Caco-2 (cell line): ENCODE data around the gene VIPR2. TPM values are rescaled to one million over a fixed set of nuclear protein-coding genes. Genes with fewer than 3 reads are reported as not detected.

Source experiments
- BruUV-seq: library from RNA; stranded (reverse); fragments of 400-500 nt; replicated peaks from 2 replicates; lab custom pipeline; 2021; lab: Mats Ljungman, UMichigan
- CTCF ChIA-PET: fragments of 300-600 bp; sonication (Branson Sonifier 250); formaldehyde crosslinking; loops from one replicate; lab custom pipeline; 2022; ENCODE audit warnings: antibody characterized with exemption; lab: Charles Lee
- POLR2A ChIA-PET: fragments of 300-600 bp; sonication (Branson Sonifier 250); formaldehyde crosslinking; loops from one replicate; lab custom pipeline; 2022; ENCODE audit warnings: antibody characterized with exemption; lab: Charles Lee
- DNase-seq, 2 experiments: peaks; one replicate each; pipeline versions ENCODE4 v3.0.0 to v3.0.0-alpha.2; 2020 to 2022
- H3K27me3 ChIP-seq: replicated peaks from 2 replicates; pipeline ENCODE4 v1.6.0; 2011; ENCODE audit warnings: low read length; ENCODE audit not compliant: control insufficient read depth, insufficient read depth
- H3K36me3 ChIP-seq: 2 replicates; pipeline ENCODE4 v1.5.1; 2011; ENCODE audit warnings: low read length; ENCODE audit not compliant: control insufficient read depth, insufficient read depth
- H3K4me1 ChIP-seq: fragments of 250-450 bp; sonication (Bioruptor Pico); 2 replicates; pipeline ENCODE4 v1.5.1; 2020; ENCODE audit warnings: mild to moderate bottlenecking
- H3K4me3 ChIP-seq: 2 replicates; pipeline ENCODE4 v1.5.1; 2011; ENCODE audit warnings: low read depth, mild to moderate bottlenecking, control low read depth, low read length
- H3K9me3 ChIP-seq: fragments of 250-450 bp; sonication (Bioruptor Pico); 2 replicates; pipeline ENCODE4 v1.5.1; 2020; ENCODE audit warnings: mild to moderate bottlenecking, moderate library complexity
- H3K27ac Mint-ChIP-seq: one replicate; pipeline ENCODE4 v1.8.0; 2022; ENCODE audit warnings: mixed read lengths; ENCODE audit not compliant: unreplicated experiment
- H3K27me3 Mint-ChIP-seq: one replicate; pipeline ENCODE4 v1.8.0; 2022; ENCODE audit warnings: mixed read lengths; ENCODE audit not compliant: insufficient read depth, unreplicated experiment
- H3K36me3 Mint-ChIP-seq: one replicate; pipeline ENCODE4 v1.8.0; 2022; ENCODE audit warnings: mild to moderate bottlenecking, mixed read lengths; ENCODE audit not compliant: insufficient read depth, unreplicated experiment
- H3K4me1 Mint-ChIP-seq: one replicate; pipeline ENCODE4 v1.8.0; 2022; ENCODE audit warnings: low read depth, mixed read lengths; ENCODE audit not compliant: unreplicated experiment
- H3K4me3 Mint-ChIP-seq: one replicate; pipeline ENCODE4 v1.8.0; 2022; ENCODE audit warnings: mild to moderate bottlenecking, moderate library complexity, mixed read lengths; ENCODE audit not compliant: unreplicated experiment
- H3K9me3 Mint-ChIP-seq: one replicate; pipeline ENCODE4 v1.8.0; 2022; ENCODE audit warnings: mixed read lengths; ENCODE audit not compliant: unreplicated experiment
- CTCF ChIP-seq, 2 experiments: fragments of 200-600 bp in 1 of 2; IDR thresholded peaks; 1 replicate in 1 of 2; 2 replicates in 1 of 2; pipeline versions ENCODE4 v1.5.1 to v1.8.0; 2011 to 2022; ENCODE audit warnings: antibody characterized with exemption in 1 of 2, control low read depth in 1 of 2, inconsistent platforms in 1 of 2, low read depth in 1 of 2, low read length in 1 of 2, mild to moderate bottlenecking in 1 of 2, moderate library complexity in 1 of 2; ENCODE audit not compliant: insufficient read depth in 1 of 2, severe bottlenecking in 1 of 2, unreplicated experiment in 1 of 2
- intact Hi-C: fragments of 100-400 bp; cut with micrococcal nuclease; formaldehyde crosslinking; loops from one replicate; pipeline ENCODE4 v1.10.0; 2022; ENCODE audit not compliant: unreplicated experiment
- total RNA-seq: library from RNA; stranded (reverse); gene quantifications from 2 replicates; pipeline ENCODE4 v1.2.3, GENCODE V29; 2022

VIPR2 gene
- total RNA-seq, 1 experiment from 2014 or later: not detected

GRCh38 chr7:159146084-159146858 lies 1.6 kb upstream of the VIPR2 start:
- intact Hi-C loops: no loop called here
- CTCF ChIA-PET: no interaction called here
- Mint-ChIP-seq H3K27me3 (peaks cover under 1% of the 10 kb centered on the region), H3K36me3 (no peaks in the 10 kb centered on the region), H3K27ac (no peak overlapping the region), H3K4me3 (no peak overlapping the region), H3K9me3 (no peaks in the 10 kb centered on the region), H3K4me1 (no peaks in the 10 kb centered on the region)
- Histone ChIP-seq H3K4me3 (no peak overlapping the region), H3K27me3 (no peaks in the 10 kb centered on the region), H3K9me3 (peaks cover 4% of the 10 kb centered on the region), H3K36me3 (no peaks in the 10 kb centered on the region), H3K4me1 (no peaks in the 10 kb centered on the region)
- no peak for TF ChIP-seq CTCF (IDR thresholded peaks at IDR 0.05; ENCODE audit: insufficient read depth in 1 of 2, low read depth in 1 of 2, low read length in 1 of 2, severe bottlenecking in 1 of 2, unreplicated experiment in 1 of 2)
- no peak for DNase-seq
- POLR2A ChIA-PET: no interaction called here
- BruUV-seq: no TSS peak

- H3K9me3 ChIP-seq: peaks cover 4% of the 10 kb centered on the region
- H3K36me3 ChIP-seq: no peaks in the 10 kb centered on the region
- no peaks in the 10 kb centered on the region for H3K4me1 ChIP-seq
- Mint-ChIP-seq H3K36me3 (no peaks in the 10 kb centered on the region), H3K4me3 (no peak overlapping the region), H3K27me3 (no peaks in the 10 kb centered on the region), H3K27ac (no peak overlapping the region), H3K9me3 (no peaks in the 10 kb centered on the region), H3K4me1 (no peaks in the 10 kb centered on the region)
- H3K4me3 ChIP-seq: no peak overlapping the region
- BruUV-seq: no TSS peak
- no peak for DNase-seq
- POLR2A ChIA-PET: no interaction called here
- no peak for TF ChIP-seq CTCF (IDR thresholded peaks at IDR 0.05; ENCODE audit: insufficient read depth in 1 of 2, low read depth in 1 of 2, low read length in 1 of 2, severe bottlenecking in 1 of 2, unreplicated experiment in 1 of 2)
- intact Hi-C loops: no loop called here
- CTCF ChIA-PET: no interaction called here
- no peaks in the 10 kb centered on the region for H3K27me3 ChIP-seq
These were observed 806 bp upstream of the VIPR2 start for GRCh38 chr7:159145490-159145855.

GRCh38 chr7:159143780-159144757 lies 598 bp downstream of the VIPR2 start:
- Mint-ChIP-seq H3K9me3 (no peaks in the 10 kb centered on the region), H3K27me3 (no peaks in the 10 kb centered on the region), H3K36me3 (no peaks in the 10 kb centered on the region), H3K4me3 (no peak overlapping the region), H3K27ac (no peak overlapping the region), H3K4me1 (no peaks in the 10 kb centered on the region)
- Histone ChIP-seq H3K36me3 (no peaks in the 10 kb centered on the region), H3K4me3 (no peak overlapping the region), H3K27me3 (no peaks in the 10 kb centered on the region), H3K9me3 (peaks cover 4% of the 10 kb centered on the region), H3K4me1 (no peaks in the 10 kb centered on the region)
- POLR2A ChIA-PET: no interaction called here
- intact Hi-C loops: no loop called here
- BruUV-seq: no TSS peak
- DNase-seq: no peak
- CTCF ChIA-PET: no interaction called here
- TF ChIP-seq CTCF (IDR thresholded peaks at IDR 0.05; ENCODE audit: insufficient read depth in 1 of 2, low read depth in 1 of 2, low read length in 1 of 2, severe bottlenecking in 1 of 2, unreplicated experiment in 1 of 2): no peak
